NCI-H446 (cell line): ENCODE results near the gene SLC9C1.

Experiments used
- DNase-seq, 2 experiments: peaks; one replicate each; lab custom pipeline; 2025; lab: John Stamatoyannopoulos, UW

SLC9C1 gene

GRCh38 chr3:112111785-112112402 is 182.1 kb downstream of the SLC9C1 start:
- DNase-seq: peak in 1 of 2 experiments; percentile 68

GRCh38 chr3:112109322-112109721 is 184.7 kb downstream of the SLC9C1 start:
- DNase-seq: no peak

- no peak for DNase-seq
These were observed 189.2 kb downstream of the SLC9C1 start for GRCh38 chr3:112104774-112105173.

GRCh38 chr3:112101916-112102315 is 192.1 kb downstream of the SLC9C1 start:
- DNase-seq: no peak

GRCh38 chr3:112097378-112097777 is 196.6 kb downstream of the SLC9C1 start:
- DNase-seq: peak in 1 of 2 experiments; percentile 25

- no peak for DNase-seq
These were observed 197.8 kb downstream of the SLC9C1 start for GRCh38 chr3:112096176-112096575.

- no peak for DNase-seq
These were observed 198.3 kb downstream of the SLC9C1 start for GRCh38 chr3:112095731-112096130.

- DNase-seq: no peak
These were observed 200.9 kb downstream of the SLC9C1 start for GRCh38 chr3:112093180-112093522.

GRCh38 chr3:112092496-112093179 is 201.4 kb downstream of the SLC9C1 start:
- no peak for DNase-seq

GRCh38 chr3:112090887-112091586 is 203.0 kb downstream of the SLC9C1 start:
- no peak for DNase-seq
